Mesenchymal stem cell (in vitro differentiated cells and primary cell): ENCODE measurements around the gene EMX1.
A peak's percentile ranks its signal among the peaks of the same experiment; 100 is the strongest.

Experiments
- DNase-seq: peaks from one replicate; pipeline ENCODE4 v3.0.0-alpha.2; 2013
- H2AFZ ChIP-seq: one replicate; pipeline ENCODE4 v1.6.1; 2013; ENCODE audit warnings: low read depth, mild to moderate bottlenecking, control low read depth, inconsistent platforms, low read length, moderate library complexity
- H2AK5ac ChIP-seq: 2 replicates; pipeline ENCODE4 v1.6.1; 2013; ENCODE audit warnings: low read length, moderate library complexity, mild to moderate bottlenecking, inconsistent platforms; ENCODE audit not compliant: severe bottlenecking
- H2BK120ac ChIP-seq: one replicate; pipeline ENCODE4 v1.6.1; 2013; ENCODE audit warnings: low read depth, mild to moderate bottlenecking, inconsistent platforms, low read length, moderate library complexity
- H2BK12ac ChIP-seq, 2 experiments: one replicate each; pipeline ENCODE4 v1.6.1; 2013; ENCODE audit warnings: inconsistent platforms in 2 of 2, low read length in 2 of 2, mild to moderate bottlenecking in 2 of 2, moderate library complexity in 2 of 2, control low read depth in 1 of 2
- H2BK15ac ChIP-seq: one replicate; pipeline ENCODE4 v1.6.1; 2013; ENCODE audit warnings: mild to moderate bottlenecking, low read depth, inconsistent platforms; ENCODE audit not compliant: poor library complexity, severe bottlenecking
- H2BK5ac ChIP-seq: 2 replicates; pipeline ENCODE4 v1.6.1; 2013; ENCODE audit warnings: low read depth, mild to moderate bottlenecking, low read length, control low read depth, inconsistent platforms; ENCODE audit not compliant: poor library complexity, severe bottlenecking
- H3K14ac ChIP-seq, 2 experiments: one replicate each; pipeline ENCODE4 v1.6.1; 2013; ENCODE audit warnings: inconsistent platforms in 2 of 2, low read length in 2 of 2, control low read depth in 1 of 2, mild to moderate bottlenecking in 1 of 2, moderate library complexity in 1 of 2
- H3K18ac ChIP-seq, 2 experiments: one replicate each; pipeline ENCODE4 v1.6.1; 2013; ENCODE audit warnings: inconsistent platforms in 2 of 2, low read length in 2 of 2, control low read depth in 1 of 2, low read depth in 1 of 2, mild to moderate bottlenecking in 1 of 2
- H3K23ac ChIP-seq, 2 experiments: one replicate each; pipeline ENCODE4 v1.6.1; 2013; ENCODE audit warnings: inconsistent platforms in 2 of 2, low read length in 2 of 2, mild to moderate bottlenecking in 2 of 2, moderate library complexity in 2 of 2, control low read depth in 1 of 2
- H3K27ac ChIP-seq: 2 replicates; pipeline ENCODE4 v1.5.1; 2013; ENCODE audit warnings: mild to moderate bottlenecking, moderate library complexity, low read length, control low read depth, inconsistent platforms; ENCODE audit not compliant: poor library complexity, severe bottlenecking
- H3K27me3 ChIP-seq, 2 experiments: 2 replicates each; pipeline versions ENCODE4 v1.6.1 to v1.7.0; 2013; ENCODE audit warnings: low read length in 2 of 2, mild to moderate bottlenecking in 2 of 2, moderate library complexity in 2 of 2, control low read depth in 1 of 2, inconsistent platforms in 1 of 2; ENCODE audit not compliant: control insufficient read depth in 1 of 2, insufficient read depth in 1 of 2
- H3K36me3 ChIP-seq, 2 experiments: 2 replicates each; pipeline versions ENCODE4 v1.6.1 to v1.7.0; 2013; ENCODE audit warnings: low read length in 2 of 2, control low read depth in 1 of 2, inconsistent platforms in 1 of 2, low read depth in 1 of 2, mild to moderate bottlenecking in 1 of 2; ENCODE audit not compliant: insufficient read depth in 2 of 2, control insufficient read depth in 1 of 2
- H3K4ac ChIP-seq, 2 experiments: one replicate each; pipeline ENCODE4 v1.6.1; 2013; ENCODE audit warnings: inconsistent platforms in 2 of 2, low read length in 2 of 2, mild to moderate bottlenecking in 2 of 2, moderate library complexity in 2 of 2, control low read depth in 1 of 2, low read depth in 1 of 2
- H3K4me1 ChIP-seq: 2 replicates; pipeline ENCODE4 v1.6.1; 2013; ENCODE audit warnings: low read depth, low read length, control low read depth; ENCODE audit not compliant: control insufficient read depth, insufficient read depth
- H3K4me2 ChIP-seq: 2 replicates; pipeline ENCODE4 v1.6.1; 2013; ENCODE audit warnings: low read length, mild to moderate bottlenecking, inconsistent platforms; ENCODE audit not compliant: poor library complexity, severe bottlenecking
- H3K4me3 ChIP-seq, 2 experiments: 2 replicates each; pipeline versions ENCODE4 v1.5.1 to v1.7.0; 2013; ENCODE audit warnings: low read length in 2 of 2, mild to moderate bottlenecking in 2 of 2, control low read depth in 1 of 2, low read depth in 1 of 2; ENCODE audit not compliant: insufficient read depth in 1 of 2
- H3K79me1 ChIP-seq: replicated peaks from 2 replicates; pipeline ENCODE4 v1.6.1; 2013; ENCODE audit warnings: mild to moderate bottlenecking, control low read depth, low read length, inconsistent platforms; ENCODE audit not compliant: poor library complexity, severe bottlenecking
- H3K9ac ChIP-seq: 2 replicates; pipeline ENCODE4 v1.7.0; 2013; ENCODE audit warnings: mild to moderate bottlenecking, low read length, moderate library complexity
- H3K9me3 ChIP-seq: 2 replicates; pipeline ENCODE4 v1.7.0; 2013; ENCODE audit warnings: mild to moderate bottlenecking, low read length; ENCODE audit not compliant: control insufficient read depth
- H4K8ac ChIP-seq: one replicate; pipeline ENCODE4 v1.6.1; 2013; ENCODE audit warnings: inconsistent platforms, mild to moderate bottlenecking, low read length, moderate library complexity
- H4K91ac ChIP-seq: one replicate; pipeline ENCODE4 v1.6.1; 2013; ENCODE audit warnings: mild to moderate bottlenecking, low read length, inconsistent platforms
- WGBS: methylation state at CpG from one replicate; pipeline ENCODE4 v1.1.7; 2013; ENCODE audit warnings: mixed read lengths; 5-methylcytosine and 5-hydroxymethylcytosine counted together

EMX1 gene

GRCh38 chr2:72975017-72975416 is 57.7 kb downstream of the EMX1 start:
- peaks cover 6 to 8% of the 10 kb centered on the region in 2 experiments for H3K36me3 ChIP-seq
- H2BK12ac ChIP-seq: no peak overlapping the region
- H4K91ac ChIP-seq: no peak overlapping the region
- peaks cover 1% of the 10 kb centered on the region for H3K4me1 ChIP-seq
- WGBS: 64% methylated on average over 3 of the region's 3 CpGs
- no peaks in the 10 kb centered on the region for H3K9me3 ChIP-seq
- no peak overlapping the region for H3K4ac ChIP-seq
- H3K4me3 ChIP-seq: no peak overlapping the region
- H3K4me2 ChIP-seq: no peak overlapping the region
- no peak for DNase-seq
- no peak overlapping the region for H3K14ac ChIP-seq
- no peak overlapping the region for H2BK120ac ChIP-seq
- H4K8ac ChIP-seq: no peak overlapping the region
- H3K27me3 ChIP-seq: no peaks in the 10 kb centered on the region
- no peak overlapping the region for H3K18ac ChIP-seq
- H2AFZ ChIP-seq: no peak overlapping the region
- no peak overlapping the region for H2BK5ac ChIP-seq
- H3K79me1 ChIP-seq: no peaks in the 10 kb centered on the region
- no peak overlapping the region for H3K27ac ChIP-seq
- H2AK5ac ChIP-seq: no peak overlapping the region
- no peak overlapping the region for H3K9ac ChIP-seq
- H2BK15ac ChIP-seq: no peak overlapping the region
- no peak overlapping the region for H3K23ac ChIP-seq

GRCh38 chr2:72979896-72980295 is 62.6 kb downstream of the EMX1 start:
- no peak overlapping the region for H3K14ac ChIP-seq
- H3K9ac ChIP-seq: no peak overlapping the region
- H2BK5ac ChIP-seq: no peak overlapping the region
- no peak overlapping the region for H2BK15ac ChIP-seq
- H3K27me3 ChIP-seq: no peaks in the 10 kb centered on the region
- H2AFZ ChIP-seq: no peak overlapping the region
- no peak overlapping the region for H2AK5ac ChIP-seq
- H2BK12ac ChIP-seq: no peak overlapping the region
- no peak overlapping the region for H2BK120ac ChIP-seq
- peaks cover 7% of the 10 kb centered on the region for H3K4me1 ChIP-seq
- no peak overlapping the region for H3K4me2 ChIP-seq
- H3K9me3 ChIP-seq: no peaks in the 10 kb centered on the region
- H3K36me3 ChIP-seq: peaks cover 18 to 24% of the 10 kb centered on the region in 2 experiments
- H3K18ac ChIP-seq: no peak overlapping the region
- no peak overlapping the region for H4K8ac ChIP-seq
- no peak overlapping the region for H3K4me3 ChIP-seq
- 89% methylated on average over 1 of the region's 3 CpGs for WGBS
- no peaks in the 10 kb centered on the region for H3K79me1 ChIP-seq
- H3K27ac ChIP-seq: no peak overlapping the region
- DNase-seq: no peak
- no peak overlapping the region for H3K4ac ChIP-seq
- H3K23ac ChIP-seq: no peak overlapping the region
- H4K91ac ChIP-seq: no peak overlapping the region

GRCh38 chr2:72980535-72981217 is 63.4 kb downstream of the EMX1 start:
- Histone ChIP-seq H2AK5ac (no peak overlapping the region), H3K4me2 (no peak overlapping the region), H2AFZ (no peak overlapping the region), H3K23ac (no peak overlapping the region), H3K4me3 (no peak overlapping the region), H3K36me3 (peaks cover 14 to 31% of the 10 kb centered on the region in 2 experiments), H3K18ac (no peak overlapping the region), H3K4me1 (peaks cover 7% of the 10 kb centered on the region), H3K27ac (peak overlapping the region; percentile 18), H3K4ac (no peak overlapping the region), H2BK5ac (no peak overlapping the region), H2BK15ac (no peak overlapping the region), H4K8ac (no peak overlapping the region), H3K9ac (no peak overlapping the region), H2BK120ac (no peak overlapping the region), H3K79me1 (no peaks in the 10 kb centered on the region), H3K14ac (no peak overlapping the region), H2BK12ac (no peak overlapping the region), H3K27me3 (no peaks in the 10 kb centered on the region), H3K9me3 (no peaks in the 10 kb centered on the region), H4K91ac (no peak overlapping the region)
- WGBS: 72% methylated on average over 11 of the region's 11 CpGs
- DNase-seq: peak; percentile 13

GRCh38 chr2:72981536-72981935 is 64.2 kb downstream of the EMX1 start:
- Histone ChIP-seq H3K4me2 (no peak overlapping the region), H3K4ac (no peak overlapping the region), H3K9me3 (no peaks in the 10 kb centered on the region), H3K14ac (no peak overlapping the region), H4K8ac (no peak overlapping the region), H3K27me3 (no peaks in the 10 kb centered on the region), H3K79me1 (no peaks in the 10 kb centered on the region), H2BK12ac (no peak overlapping the region), H3K9ac (no peak overlapping the region), H4K91ac (no peak overlapping the region), H3K18ac (no peak overlapping the region), H3K4me1 (peaks cover 7% of the 10 kb centered on the region), H2BK15ac (no peak overlapping the region), H3K23ac (no peak overlapping the region), H2BK120ac (no peak overlapping the region), H2AFZ (no peak overlapping the region), H2AK5ac (no peak overlapping the region), H2BK5ac (no peak overlapping the region), H3K4me3 (no peak overlapping the region), H3K27ac (no peak overlapping the region), H3K36me3 (peaks cover 21 to 38% of the 10 kb centered on the region in 2 experiments)
- no CpG with 5 or more reads among the region's 5 CpGs for WGBS
- DNase-seq: no peak
